Inferior parietal cortex (tissue), 1 donor: Measurements from ENCODE around the gene TRIP13.
"Not testable (repeated sequence)": the region's sequence is repeated elsewhere in the genome, so short reads cannot be mapped to it uniquely, and the experiment has no call there.

Experiments used
- DNase-seq: peaks from one replicate; pipeline ENCODE4 v3.0.0-alpha.2; 2016; ENCODE audit errors: extremely low spot score

The TRIP13 gene

GRCh38 chr5:936149-937144 is 43.8 kb downstream of the TRIP13 start:
- no peak for DNase-seq

GRCh38 chr5:937151-937924 is 44.7 kb downstream of the TRIP13 start:
- DNase-seq, result no peak

- no peak for DNase-seq
Measured at GRCh38 chr5:939368-939767, 46.7 kb downstream of the TRIP13 start.

GRCh38 chr5:940741-941140 is 48.1 kb downstream of the TRIP13 start:
- not testable (repeated sequence) for DNase-seq

- no peak for DNase-seq
Measured at GRCh38 chr5:943201-943917, 50.7 kb downstream of the TRIP13 start.

GRCh38 chr5:943918-944620 is 51.4 kb downstream of the TRIP13 start:
- no peak for DNase-seq

- DNase-seq, result no peak
Measured at GRCh38 chr5:944621-944927, 51.9 kb downstream of the TRIP13 start.

GRCh38 chr5:944992-945685 is 52.5 kb downstream of the TRIP13 start:
- DNase-seq, result no peak

- DNase-seq, result no peak
Measured at GRCh38 chr5:945691-946551, 53.2 kb downstream of the TRIP13 start.

GRCh38 chr5:946720-947625 is 54.3 kb downstream of the TRIP13 start:
- DNase-seq, result no peak

GRCh38 chr5:947626-948471 is 55.2 kb downstream of the TRIP13 start:
- no peak for DNase-seq

- no peak for DNase-seq
Measured at GRCh38 chr5:948472-949274, 56.0 kb downstream of the TRIP13 start.

GRCh38 chr5:949275-949543 is 56.5 kb downstream of the TRIP13 start:
- DNase-seq, result no peak

GRCh38 chr5:949815-950560 is 57.3 kb downstream of the TRIP13 start:
- DNase-seq, result no peak

GRCh38 chr5:951940-952596 is 59.4 kb downstream of the TRIP13 start:
- no peak for DNase-seq

GRCh38 chr5:952597-953271 is 60.0 kb downstream of the TRIP13 start:
- no peak for DNase-seq
